K562 (cell line): ENCODE data around the gene ADAM15. TPM values are rescaled to one million over a fixed set of nuclear protein-coding genes. Genes with fewer than 3 reads are reported as not detected.

Source experiments
- ARNT ChIP-seq, 2 experiments: fragments of 450-650 bp; IDR thresholded peaks; 2 replicates each; pipeline ENCODE4 v1.6.1; 2016; ENCODE audit warnings: mild to moderate bottlenecking in 1 of 2
- PML ChIP-seq: IDR thresholded peaks from 2 replicates; pipeline ENCODE4 v1.6.1; 2012; ENCODE audit warnings: low read length, inconsistent platforms
- RBBP5 ChIP-seq: fragments of 200-600 bp; sonication (generic); IDR thresholded peaks from 2 replicates; pipeline ENCODE4 v1.6.1; 2012; ENCODE audit warnings: borderline replicate concordance, mild to moderate bottlenecking, low read length, control low read depth, inconsistent platforms; ENCODE audit not compliant: insufficient read depth, poor library complexity, severe bottlenecking
- polyA plus RNA-seq, 8 experiments: library from polyadenylated mRNA; depleted of rRNA in 4 of 8; stranded (reverse) in 5 of 8; unstranded in 3 of 8; fragments of >200 nt; fragmentation: Nextera tagmentation in 2 of 8; fragmentation: Illumina TruSeq in 1 of 8; extraction: Ambion mirVana in 2 of 8; extraction: Trizol in 1 of 8; gene quantifications; 2 replicates each; pipeline versions ENCODE4 v1.2.1 to v1.2.3, GENCODE V29; 2011 to 2014; ENCODE audit warnings: inconsistent platforms in 1 of 8, missing spikeins in 1 of 8
- total RNA-seq, 7 experiments: library from RNA; depleted of rRNA in 6 of 7; stranded (reverse); fragments of >200 nt in 6 of 7; fragmentation: Illumina TruSeq in 2 of 7; extraction: Trizol in 2 of 7; gene quantifications; 2 replicates each; pipeline versions ENCODE4 v1.2.1 to v1.2.3, GENCODE V29; 2011 to 2021; ENCODE audit warnings: low replicate concordance in 1 of 7
- TF ChIP-seq, protein P1 (sequence below), 3 experiments: fragments of 200-800 bp in 1 of 3; fragments of 250-450 bp in 1 of 3; fragments of 450-650 bp in 1 of 3; sonication (Bioruptor Pico) in 1 of 3; sonication (Bioruptor generic) in 1 of 3; formaldehyde crosslinking in 1 of 3; IDR thresholded peaks; 2 replicates each; pipeline versions ENCODE4 v1.6.1 to v1.8.0; 2016 to 2022; ENCODE audit warnings: mild to moderate bottlenecking in 2 of 3, missing genetic modification characterization in 2 of 3, missing compliant biosample characterization in 1 of 3, moderate library complexity in 1 of 3

ADAM15 gene
- total and polyA plus RNA-seq, 9 of the 15 experiments (the other 6 are each of a cell fraction or from before 2014, with no cell fraction given), result 0.69 to 72.3 (median 32.8) TPM

DNA sequence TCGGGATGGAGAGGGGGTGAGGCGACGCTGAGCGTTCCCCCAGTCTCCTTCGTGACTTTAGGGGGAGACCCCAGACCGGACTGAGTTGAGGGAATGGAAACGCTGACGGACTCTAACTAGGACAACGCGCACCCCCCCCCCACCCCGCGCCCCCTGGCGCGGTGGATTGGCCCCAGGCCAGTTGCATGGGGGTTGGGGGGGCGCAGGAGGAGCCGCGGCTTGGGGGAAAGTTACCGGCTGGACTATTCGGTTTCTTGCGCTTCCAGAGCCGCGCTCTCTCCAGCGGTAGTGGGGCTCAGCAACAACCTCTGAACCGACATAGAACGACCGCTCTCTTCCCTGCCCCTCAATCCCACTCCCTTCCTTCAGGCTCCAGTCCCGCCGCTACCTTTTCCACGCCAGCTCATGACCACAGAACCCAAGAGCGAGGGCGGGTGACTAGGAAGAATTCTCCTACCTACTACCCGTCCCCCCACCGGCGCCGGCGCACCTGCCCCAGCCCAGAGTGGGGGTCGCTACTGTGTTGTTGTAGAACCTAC is 47.8 kb upstream of the ADAM15 start (continued):
- TF ChIP-seq RBBP5 (peak; percentile 67), PML (0 out of 2 replicates have a peak, but pooled peaks have one; percentile 9), ARNT (IDR thresholded peaks at IDR 0.05) (no peak)
- TF ChIP-seq, protein P1, sequence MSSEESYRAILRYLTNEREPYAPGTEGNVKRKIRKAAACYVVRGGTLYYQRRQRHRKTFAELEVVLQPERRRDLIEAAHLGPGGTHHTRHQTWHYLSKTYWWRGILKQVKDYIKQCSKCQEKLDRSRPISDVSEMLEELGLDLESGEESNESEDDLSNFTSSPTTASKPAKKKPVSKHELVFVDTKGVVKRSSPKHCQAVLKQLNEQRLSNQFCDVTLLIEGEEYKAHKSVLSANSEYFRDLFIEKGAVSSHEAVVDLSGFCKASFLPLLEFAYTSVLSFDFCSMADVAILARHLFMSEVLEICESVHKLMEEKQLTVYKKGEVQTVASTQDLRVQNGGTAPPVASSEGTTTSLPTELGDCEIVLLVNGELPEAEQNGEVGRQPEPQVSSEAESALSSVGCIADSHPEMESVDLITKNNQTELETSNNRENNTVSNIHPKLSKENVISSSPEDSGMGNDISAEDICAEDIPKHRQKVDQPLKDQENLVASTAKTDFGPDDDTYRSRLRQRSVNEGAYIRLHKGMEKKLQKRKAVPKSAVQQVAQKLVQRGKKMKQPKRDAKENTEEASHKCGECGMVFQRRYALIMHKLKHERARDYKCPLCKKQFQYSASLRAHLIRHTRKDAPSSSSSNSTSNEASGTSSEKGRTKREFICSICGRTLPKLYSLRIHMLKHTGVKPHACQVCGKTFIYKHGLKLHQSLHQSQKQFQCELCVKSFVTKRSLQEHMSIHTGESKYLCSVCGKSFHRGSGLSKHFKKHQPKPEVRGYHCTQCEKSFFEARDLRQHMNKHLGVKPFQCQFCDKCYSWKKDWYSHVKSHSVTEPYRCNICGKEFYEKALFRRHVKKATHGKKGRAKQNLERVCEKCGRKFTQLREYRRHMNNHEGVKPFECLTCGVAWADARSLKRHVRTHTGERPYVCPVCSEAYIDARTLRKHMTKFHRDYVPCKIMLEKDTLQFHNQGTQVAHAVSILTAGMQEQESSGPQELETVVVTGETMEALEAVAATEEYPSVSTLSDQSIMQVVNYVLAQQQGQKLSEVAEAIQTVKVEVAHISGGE (CRISPR knock-in tag; IDR thresholded peaks at IDR 0.05), result peak in 1 of 3 experiments; percentile 81; a peak in 2 of 6 replicates
